ENCODE data around the gene HSPBP1.

Gene HSPBP1

GRCh38 chr19:55305491-55305890 lies 25.6 kb upstream of the HSPBP1 start:
- Histone ChIP-seq H3K4me1 (ENCODE audit: control insufficient read depth, insufficient read depth, low read length) (peaks cover 7% of the 10 kb centered on the region), H3K36me3 (ENCODE audit: control insufficient read depth, insufficient read depth, low read length) (peaks cover 27% of the 10 kb centered on the region), H3K27me3 (ENCODE audit: control insufficient read depth, insufficient read depth, low read length, poor library complexity, severe bottlenecking) (no peaks in the 10 kb centered on the region), H3K27ac (ENCODE audit: insufficient read depth, low read depth, low read length, poor library complexity, severe bottlenecking) (no peak overlapping the region), H3K9me3 (ENCODE audit: control insufficient read depth, low read length) (no peaks in the 10 kb centered on the region), H3K4me3 (ENCODE audit: insufficient read depth, low read depth, low read length) (no peak overlapping the region)
- WGBS, 2 experiments, result 87 to 90% methylated on average over 9 of the region's 9 CpGs

- Histone ChIP-seq H3K4me3 (ENCODE audit: insufficient read depth, low read depth, low read length) (no peak overlapping the region), H3K27me3 (ENCODE audit: control insufficient read depth, insufficient read depth, low read length, poor library complexity, severe bottlenecking) (no peaks in the 10 kb centered on the region), H3K27ac (ENCODE audit: insufficient read depth, low read depth, low read length, poor library complexity, severe bottlenecking) (no peak overlapping the region), H3K4me1 (ENCODE audit: control insufficient read depth, insufficient read depth, low read length) (peaks cover 7% of the 10 kb centered on the region), H3K36me3 (ENCODE audit: control insufficient read depth, insufficient read depth, low read length) (peaks cover 27% of the 10 kb centered on the region), H3K9me3 (ENCODE audit: control insufficient read depth, low read length) (no peaks in the 10 kb centered on the region)
- WGBS, 2 experiments, result 90 to 91% methylated on average over 14 of the region's 14 CpGs
Observed at GRCh38 chr19:55304980-55305379, 25.1 kb upstream of the HSPBP1 start.

DNA sequence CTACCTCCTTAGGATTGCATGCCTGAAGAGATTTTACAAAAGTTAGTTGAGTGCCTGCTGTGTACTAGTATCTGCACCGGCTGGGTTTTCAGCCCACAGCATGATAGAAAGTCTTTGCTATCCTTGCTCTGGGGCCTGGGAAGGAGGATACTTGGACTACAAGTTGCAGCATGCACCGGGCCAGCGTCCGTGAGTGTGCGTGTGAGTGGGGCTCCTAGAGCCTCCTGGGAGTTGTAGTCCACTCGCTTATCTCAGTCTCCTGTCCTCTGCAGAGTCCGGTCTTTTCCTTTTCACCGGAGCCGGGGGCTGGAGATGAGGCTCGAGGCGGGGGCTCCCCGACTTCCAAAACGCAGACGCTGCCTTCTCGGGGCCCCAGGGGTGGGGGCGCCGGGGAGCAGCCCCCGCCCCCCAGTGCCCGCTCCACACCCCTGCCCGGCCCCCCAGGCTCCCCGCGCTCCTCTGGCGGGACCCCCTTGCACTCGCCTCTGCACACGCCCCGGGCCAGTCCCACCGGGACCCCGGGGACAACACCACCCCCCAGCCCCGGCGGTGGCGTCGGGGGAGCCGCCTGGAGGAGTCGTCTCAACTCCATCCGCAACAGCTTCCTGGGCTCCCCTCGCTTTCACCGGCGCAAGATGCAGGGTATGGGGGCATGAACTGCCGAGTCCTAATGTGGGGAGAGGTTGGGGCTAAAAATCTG lies 24.5 kb upstream of the HSPBP1 start:
- Histone ChIP-seq H3K27ac (ENCODE audit: insufficient read depth, low read depth, low read length, poor library complexity, severe bottlenecking) (no peak overlapping the region), H3K9me3 (ENCODE audit: control insufficient read depth, low read length) (no peaks in the 10 kb centered on the region), H3K36me3 (ENCODE audit: control insufficient read depth, insufficient read depth, low read length) (peaks cover 27% of the 10 kb centered on the region), H3K4me1 (ENCODE audit: control insufficient read depth, insufficient read depth, low read length) (peaks cover 7% of the 10 kb centered on the region), H3K4me3 (ENCODE audit: insufficient read depth, low read depth, low read length) (no peak overlapping the region), H3K27me3 (ENCODE audit: control insufficient read depth, insufficient read depth, low read length, poor library complexity, severe bottlenecking) (no peaks in the 10 kb centered on the region)
- 95 to 96% methylated on average over 39 of the region's 39 CpGs for WGBS, 2 experiments

- Histone ChIP-seq H3K4me3 (ENCODE audit: insufficient read depth, low read depth, low read length) (no peak overlapping the region), H3K9me3 (ENCODE audit: control insufficient read depth, low read length) (no peaks in the 10 kb centered on the region), H3K36me3 (ENCODE audit: control insufficient read depth, insufficient read depth, low read length) (peaks cover 30% of the 10 kb centered on the region), H3K4me1 (ENCODE audit: control insufficient read depth, insufficient read depth, low read length) (peaks cover 7% of the 10 kb centered on the region), H3K27ac (ENCODE audit: insufficient read depth, low read depth, low read length, poor library complexity, severe bottlenecking) (no peak overlapping the region), H3K27me3 (ENCODE audit: control insufficient read depth, insufficient read depth, low read length, poor library complexity, severe bottlenecking) (no peaks in the 10 kb centered on the region)
- WGBS, 2 experiments, result 96% methylated on average over 11 of the region's 11 CpGs
Observed at GRCh38 chr19:55303477-55303876, 23.6 kb upstream of the HSPBP1 start.

DNA sequence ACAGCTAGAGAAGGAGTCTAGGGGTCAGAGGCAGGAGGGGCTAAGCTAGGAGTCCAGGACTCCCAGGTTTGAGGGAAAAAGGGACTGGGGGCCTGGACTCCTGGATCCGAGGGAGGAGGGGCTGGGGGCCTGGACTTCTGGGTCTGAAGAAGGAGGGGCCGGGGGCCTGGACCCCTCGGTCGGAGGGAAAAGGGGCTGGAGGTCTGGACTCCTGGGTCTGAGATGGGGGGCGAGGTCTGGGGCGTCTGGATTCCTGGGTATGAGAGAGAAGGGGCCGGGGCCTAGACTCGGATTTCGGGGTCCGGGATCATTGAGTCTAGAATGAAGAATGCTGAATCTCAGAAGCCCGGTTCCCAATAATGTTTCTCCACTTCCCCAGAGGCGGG lies 22.4 kb upstream of the HSPBP1 start:
- Histone ChIP-seq H3K4me1 (ENCODE audit: control insufficient read depth, insufficient read depth, low read length) (peaks cover 7% of the 10 kb centered on the region), H3K36me3 (ENCODE audit: control insufficient read depth, insufficient read depth, low read length) (peaks cover 30% of the 10 kb centered on the region), H3K4me3 (ENCODE audit: insufficient read depth, low read depth, low read length) (no peak overlapping the region), H3K27me3 (ENCODE audit: control insufficient read depth, insufficient read depth, low read length, poor library complexity, severe bottlenecking) (no peaks in the 10 kb centered on the region), H3K27ac (ENCODE audit: insufficient read depth, low read depth, low read length, poor library complexity, severe bottlenecking) (no peak overlapping the region), H3K9me3 (ENCODE audit: control insufficient read depth, low read length) (no peaks in the 10 kb centered on the region)
- WGBS, 2 experiments, result 92% methylated on average over 12 of the region's 12 CpGs

DNA sequence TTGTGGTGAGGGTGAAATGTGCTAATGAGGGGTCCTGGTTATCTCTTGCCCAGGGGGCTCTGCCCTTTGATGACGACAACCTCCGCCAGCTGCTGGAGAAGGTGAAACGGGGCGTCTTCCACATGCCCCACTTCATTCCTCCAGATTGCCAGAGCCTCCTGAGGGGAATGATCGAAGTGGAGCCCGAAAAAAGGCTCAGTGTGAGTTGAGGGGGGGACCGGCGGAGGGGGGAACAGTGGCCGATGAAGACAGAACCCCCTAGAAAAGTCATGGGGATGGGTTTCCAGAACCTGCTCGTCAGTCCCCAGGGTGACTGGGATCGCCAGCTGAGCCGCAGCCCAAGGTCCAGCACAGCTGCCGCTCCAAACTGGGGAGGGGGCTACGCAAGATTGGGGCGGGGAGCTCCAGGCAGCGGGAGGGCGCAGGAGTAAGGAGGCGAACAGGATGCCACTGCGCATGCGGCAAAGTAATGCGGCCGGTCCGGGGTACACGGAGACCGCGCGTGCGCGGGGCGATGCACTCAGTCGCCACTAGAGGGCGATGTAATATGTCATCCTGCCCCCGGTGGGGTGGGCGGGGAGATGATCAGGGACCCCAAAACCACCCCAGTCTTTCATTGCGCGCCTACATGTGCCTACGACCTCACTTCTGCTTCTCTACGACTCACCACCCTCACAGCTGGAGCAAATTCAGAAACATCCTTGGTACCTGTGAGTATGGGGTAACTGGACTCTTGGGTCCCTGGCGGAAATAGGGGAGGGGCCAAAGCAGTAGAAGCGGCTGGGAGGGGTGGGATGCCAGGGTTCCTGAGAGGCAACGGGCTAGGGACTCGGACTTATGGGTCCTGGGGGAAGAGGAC lies 21.8 kb upstream of the HSPBP1 start:
- H3K9me3 ChIP-seq (ENCODE audit: control insufficient read depth, low read length), result no peaks in the 10 kb centered on the region
- H3K4me1 ChIP-seq (ENCODE audit: control insufficient read depth, insufficient read depth, low read length), result peaks cover 7% of the 10 kb centered on the region
- 25 to 26% methylated on average over 42 of the region's 42 CpGs for WGBS, 2 experiments
- peaks cover 31% of the 10 kb centered on the region for H3K36me3 ChIP-seq (ENCODE audit: control insufficient read depth, insufficient read depth, low read length)
- H3K4me3 ChIP-seq (ENCODE audit: insufficient read depth, low read depth, low read length), result no peak overlapping the region
- no peaks in the 10 kb centered on the region for H3K27me3 ChIP-seq (ENCODE audit: control insufficient read depth, insufficient read depth, low read length, poor library complexity, severe bottlenecking)
- H3K27ac ChIP-seq (ENCODE audit: insufficient read depth, low read depth, low read length, poor library complexity, severe bottlenecking), result no peak overlapping the region

GRCh38 chr19:55300886-55301458 lies 21.1 kb upstream of the HSPBP1 start:
- Histone ChIP-seq H3K9me3 (ENCODE audit: control insufficient read depth, low read length) (no peaks in the 10 kb centered on the region), H3K27me3 (ENCODE audit: control insufficient read depth, insufficient read depth, low read length, poor library complexity, severe bottlenecking) (no peaks in the 10 kb centered on the region), H3K27ac (ENCODE audit: insufficient read depth, low read depth, low read length, poor library complexity, severe bottlenecking) (no peak overlapping the region), H3K4me3 (ENCODE audit: insufficient read depth, low read depth, low read length) (no peak overlapping the region), H3K4me1 (ENCODE audit: control insufficient read depth, insufficient read depth, low read length) (peaks cover 7% of the 10 kb centered on the region), H3K36me3 (ENCODE audit: control insufficient read depth, insufficient read depth, low read length) (peaks cover 28% of the 10 kb centered on the region)
- 61 to 66% methylated on average over 15 of the region's 15 CpGs for WGBS, 2 experiments

DNA sequence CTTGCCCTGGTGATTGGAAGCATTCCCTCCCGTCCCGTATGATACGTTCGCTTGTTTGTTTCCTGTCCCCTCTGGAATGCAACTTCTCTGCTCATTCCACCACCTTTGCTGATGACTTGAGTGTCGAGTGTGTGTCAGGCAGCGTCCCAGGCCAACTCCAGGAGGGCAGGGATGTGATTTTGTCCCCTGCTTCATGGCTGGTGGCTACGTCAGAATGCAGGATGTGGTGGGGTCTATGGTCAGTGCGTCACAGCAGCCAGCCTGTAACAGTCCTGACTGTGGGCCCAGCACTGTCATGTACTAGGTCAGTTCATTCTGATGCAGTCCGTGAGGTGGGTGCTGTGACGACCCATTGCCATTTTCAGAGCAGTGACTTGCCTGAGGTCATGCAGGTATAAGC lies 20.1 kb upstream of the HSPBP1 start:
- Histone ChIP-seq H3K9me3 (ENCODE audit: control insufficient read depth, low read length) (no peaks in the 10 kb centered on the region), H3K4me3 (ENCODE audit: insufficient read depth, low read depth, low read length) (no peak overlapping the region), H3K36me3 (ENCODE audit: control insufficient read depth, insufficient read depth, low read length) (peaks cover 30% of the 10 kb centered on the region), H3K27ac (ENCODE audit: insufficient read depth, low read depth, low read length, poor library complexity, severe bottlenecking) (no peak overlapping the region), H3K27me3 (ENCODE audit: control insufficient read depth, insufficient read depth, low read length, poor library complexity, severe bottlenecking) (no peaks in the 10 kb centered on the region), H3K4me1 (ENCODE audit: control insufficient read depth, insufficient read depth, low read length) (peaks cover 7% of the 10 kb centered on the region)
- 90 to 93% methylated on average over 10 of the region's 10 CpGs for WGBS, 2 experiments

DNA sequence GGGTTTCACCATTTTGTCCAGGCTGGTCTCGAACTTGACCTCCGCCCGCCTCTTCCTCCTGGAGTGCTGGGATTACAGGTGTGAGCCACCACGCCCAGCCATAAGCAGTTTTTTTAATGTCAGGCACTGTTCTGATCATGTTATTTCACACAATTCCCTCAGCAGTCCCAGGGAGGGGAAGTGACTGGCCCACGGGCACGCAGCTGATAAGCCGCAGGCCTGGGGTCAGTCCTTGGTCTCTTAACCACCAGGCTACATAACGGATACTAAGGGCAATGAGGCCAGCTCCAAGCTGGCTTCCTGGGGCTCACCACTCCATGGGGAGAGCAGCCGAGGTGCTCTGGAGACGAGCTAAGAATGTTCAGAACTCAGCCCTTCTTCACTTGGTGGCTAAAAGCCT lies 17.4 kb upstream of the HSPBP1 start:
- WGBS, 2 experiments, result 94 to 96% methylated on average over 10 of the region's 10 CpGs
- no peak overlapping the region for H3K4me3 ChIP-seq (ENCODE audit: insufficient read depth, low read depth, low read length)
- H3K27ac ChIP-seq (ENCODE audit: insufficient read depth, low read depth, low read length, poor library complexity, severe bottlenecking), result no peak overlapping the region
- no peaks in the 10 kb centered on the region for H3K9me3 ChIP-seq (ENCODE audit: control insufficient read depth, low read length)
- peaks cover 7% of the 10 kb centered on the region for H3K4me1 ChIP-seq (ENCODE audit: control insufficient read depth, insufficient read depth, low read length)
- peaks cover 25% of the 10 kb centered on the region for H3K36me3 ChIP-seq (ENCODE audit: control insufficient read depth, insufficient read depth, low read length)
- no peaks in the 10 kb centered on the region for H3K27me3 ChIP-seq (ENCODE audit: control insufficient read depth, insufficient read depth, low read length, poor library complexity, severe bottlenecking)

DNA sequence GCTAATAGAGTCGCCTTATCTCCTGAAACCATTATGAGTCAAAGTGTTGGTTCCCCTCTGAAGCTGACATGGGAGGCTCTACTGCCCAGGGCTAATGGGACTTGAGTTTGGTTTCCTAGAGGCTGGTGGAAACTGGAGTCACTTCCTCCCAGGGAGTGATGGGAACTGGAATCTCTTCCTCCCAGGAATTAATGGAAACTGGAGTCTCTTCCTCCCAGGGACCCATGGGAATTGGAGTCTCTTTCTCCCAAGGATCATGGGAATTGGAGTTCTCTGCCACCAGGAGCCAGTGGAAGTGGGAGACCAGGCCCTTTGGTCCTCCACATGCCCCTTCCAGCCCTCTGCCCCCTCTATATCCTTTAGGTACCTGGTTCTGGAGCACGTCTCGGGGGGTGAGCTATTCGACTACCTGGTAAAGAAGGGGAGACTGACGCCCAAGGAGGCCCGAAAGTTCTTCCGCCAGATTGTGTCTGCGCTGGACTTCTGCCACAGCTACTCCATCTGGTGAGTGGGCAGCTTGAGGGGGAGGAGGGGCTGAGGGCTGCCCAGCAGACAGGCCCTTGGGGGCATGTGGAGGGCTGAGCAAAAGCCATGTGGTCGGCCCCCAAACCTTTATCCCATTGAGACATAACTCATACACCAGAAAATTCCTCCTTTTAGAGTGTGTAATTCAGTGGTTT lies 9.3 kb upstream of the HSPBP1 start:
- 94 to 96% methylated on average over 9 of the region's 9 CpGs for WGBS, 2 experiments
- Histone ChIP-seq H3K4me1 (ENCODE audit: control insufficient read depth, insufficient read depth, low read length) (peaks cover 8% of the 10 kb centered on the region), H3K9me3 (ENCODE audit: control insufficient read depth, low read length) (no peaks in the 10 kb centered on the region), H3K27ac (ENCODE audit: insufficient read depth, low read depth, low read length, poor library complexity, severe bottlenecking) (no peak overlapping the region), H3K4me3 (ENCODE audit: insufficient read depth, low read depth, low read length) (no peak overlapping the region), H3K27me3 (ENCODE audit: control insufficient read depth, insufficient read depth, low read length, poor library complexity, severe bottlenecking) (no peaks in the 10 kb centered on the region), H3K36me3 (ENCODE audit: control insufficient read depth, insufficient read depth, low read length) (peaks cover 20% of the 10 kb centered on the region)
